Right lobe of liver (tissue), 4 donors: ENCODE data around the gene C11orf68.

Source experiments
- POLR2A ChIP-seq: fragments of 450-650 bp; IDR thresholded peaks from one replicate; pipeline ENCODE4 v1.6.1; 2017; ENCODE audit warnings: antibody characterized with exemption, mild to moderate bottlenecking
- TF ChIP-seq, protein P1 (sequence below), 4 donors: fragments of 200-600 bp in 3 of 4; fragments of 450-650 bp in 1 of 4; IDR thresholded peaks; one replicate each; pipeline versions ENCODE4 v1.5.1 to v1.8.0; 2016 to 2022; ENCODE audit warnings: antibody characterized with exemption in 4 of 4, mild to moderate bottlenecking in 2 of 4
- donor health status: DM: no; HTN: no; CAD: no.
- donor health status: DM: no; HTN: no; CAD: no.
- donor health status: DM: no; HTN: yes; CAD: no.

DNA sequence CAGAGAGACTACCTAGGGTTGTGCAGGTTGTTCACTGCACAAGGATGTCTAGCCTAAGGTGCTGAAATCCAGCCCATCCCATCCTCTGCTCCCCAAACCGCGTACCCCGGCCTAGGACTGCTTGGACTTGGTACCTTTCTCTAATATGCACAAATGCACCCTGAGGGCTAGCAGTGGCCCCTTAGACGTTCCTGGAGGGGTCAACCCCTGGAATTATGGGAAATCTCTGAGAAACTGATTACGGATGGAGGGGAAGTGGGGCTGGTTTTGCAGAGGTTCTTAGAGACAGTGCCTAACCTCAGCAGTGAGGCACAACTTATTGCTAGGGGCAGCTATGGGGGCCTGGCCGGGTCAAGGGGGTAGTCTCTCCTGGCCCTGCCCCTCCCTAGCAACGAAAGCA, 2.5 kb downstream of the C11orf68 start:
- TF ChIP-seq, protein P1, sequence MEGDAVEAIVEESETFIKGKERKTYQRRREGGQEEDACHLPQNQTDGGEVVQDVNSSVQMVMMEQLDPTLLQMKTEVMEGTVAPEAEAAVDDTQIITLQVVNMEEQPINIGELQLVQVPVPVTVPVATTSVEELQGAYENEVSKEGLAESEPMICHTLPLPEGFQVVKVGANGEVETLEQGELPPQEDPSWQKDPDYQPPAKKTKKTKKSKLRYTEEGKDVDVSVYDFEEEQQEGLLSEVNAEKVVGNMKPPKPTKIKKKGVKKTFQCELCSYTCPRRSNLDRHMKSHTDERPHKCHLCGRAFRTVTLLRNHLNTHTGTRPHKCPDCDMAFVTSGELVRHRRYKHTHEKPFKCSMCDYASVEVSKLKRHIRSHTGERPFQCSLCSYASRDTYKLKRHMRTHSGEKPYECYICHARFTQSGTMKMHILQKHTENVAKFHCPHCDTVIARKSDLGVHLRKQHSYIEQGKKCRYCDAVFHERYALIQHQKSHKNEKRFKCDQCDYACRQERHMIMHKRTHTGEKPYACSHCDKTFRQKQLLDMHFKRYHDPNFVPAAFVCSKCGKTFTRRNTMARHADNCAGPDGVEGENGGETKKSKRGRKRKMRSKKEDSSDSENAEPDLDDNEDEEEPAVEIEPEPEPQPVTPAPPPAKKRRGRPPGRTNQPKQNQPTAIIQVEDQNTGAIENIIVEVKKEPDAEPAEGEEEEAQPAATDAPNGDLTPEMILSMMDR (IDR thresholded peaks at IDR 0.05), result no peak
- no peak for TF ChIP-seq POLR2A
